ENCODE measurements around the gene C1orf159.
"Not testable (repeated sequence)": the region's sequence is repeated elsewhere in the genome, so short reads cannot be mapped to it uniquely, and the experiment has no call there.

- TF ChIP-seq CTCF (IDR thresholded peaks at IDR 0.05; ENCODE audit: control extremely low read depth in 1 of 3, insufficient read depth in 1 of 3, low read depth in 1 of 3, low read length in 3 of 3); POLR2AphosphoS5 (IDR thresholded peaks at IDR 0.05; ENCODE audit: low read depth, low read length); ZNF274 (IDR thresholded peaks at IDR 0.05; ENCODE audit: borderline replicate concordance, extremely low read depth, low read length); SRF (IDR thresholded peaks at IDR 0.05; ENCODE audit: low read depth, low read length); SP1 (IDR thresholded peaks at IDR 0.05; ENCODE audit: low read depth, low read length): not testable (repeated sequence)
Observed at GRCh38 chr1:1065940-1066304, 50.0 kb downstream of the C1orf159 start.

Data from H1 (cell line).